ENCODE results near the gene TAGLN. TPM values are rescaled to one million over a fixed set of nuclear protein-coding genes. Genes with fewer than 3 reads are reported as not detected.

Gene TAGLN
- total and polyA plus RNA-seq, 9 of the 15 experiments (the other 6 are each of a cell fraction or from before 2014, with no cell fraction given) = 0.21 to 4.9 (median 1.1) TPM

- TF ChIP-seq, protein P1, sequence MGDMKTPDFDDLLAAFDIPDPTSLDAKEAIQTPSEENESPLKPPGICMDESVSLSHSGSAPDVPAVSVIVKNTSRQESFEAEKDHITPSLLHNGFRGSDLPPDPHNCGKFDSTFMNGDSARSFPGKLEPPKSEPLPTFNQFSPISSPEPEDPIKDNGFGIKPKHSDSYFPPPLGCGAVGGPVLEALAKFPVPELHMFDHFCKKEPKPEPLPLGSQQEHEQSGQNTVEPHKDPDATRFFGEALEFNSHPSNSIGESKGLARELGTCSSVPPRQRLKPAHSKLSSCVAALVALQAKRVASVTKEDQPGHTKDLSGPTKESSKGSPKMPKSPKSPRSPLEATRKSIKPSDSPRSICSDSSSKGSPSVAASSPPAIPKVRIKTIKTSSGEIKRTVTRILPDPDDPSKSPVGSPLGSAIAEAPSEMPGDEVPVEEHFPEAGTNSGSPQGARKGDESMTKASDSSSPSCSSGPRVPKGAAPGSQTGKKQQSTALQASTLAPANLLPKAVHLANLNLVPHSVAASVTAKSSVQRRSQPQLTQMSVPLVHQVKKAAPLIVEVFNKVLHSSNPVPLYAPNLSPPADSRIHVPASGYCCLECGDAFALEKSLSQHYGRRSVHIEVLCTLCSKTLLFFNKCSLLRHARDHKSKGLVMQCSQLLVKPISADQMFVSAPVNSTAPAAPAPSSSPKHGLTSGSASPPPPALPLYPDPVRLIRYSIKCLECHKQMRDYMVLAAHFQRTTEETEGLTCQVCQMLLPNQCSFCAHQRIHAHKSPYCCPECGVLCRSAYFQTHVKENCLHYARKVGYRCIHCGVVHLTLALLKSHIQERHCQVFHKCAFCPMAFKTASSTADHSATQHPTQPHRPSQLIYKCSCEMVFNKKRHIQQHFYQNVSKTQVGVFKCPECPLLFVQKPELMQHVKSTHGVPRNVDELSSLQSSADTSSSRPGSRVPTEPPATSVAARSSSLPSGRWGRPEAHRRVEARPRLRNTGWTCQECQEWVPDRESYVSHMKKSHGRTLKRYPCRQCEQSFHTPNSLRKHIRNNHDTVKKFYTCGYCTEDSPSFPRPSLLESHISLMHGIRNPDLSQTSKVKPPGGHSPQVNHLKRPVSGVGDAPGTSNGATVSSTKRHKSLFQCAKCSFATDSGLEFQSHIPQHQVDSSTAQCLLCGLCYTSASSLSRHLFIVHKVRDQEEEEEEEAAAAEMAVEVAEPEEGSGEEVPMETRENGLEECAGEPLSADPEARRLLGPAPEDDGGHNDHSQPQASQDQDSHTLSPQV (IDR thresholded peaks at IDR 0.05) = 0 out of 2 replicates have a peak, but pooled peaks have one; percentile 55
- no peak for TF ChIP-seq ATF4 (CRISPR knock-in tag; IDR thresholded peaks at IDR 0.05)
- peak; percentile 76; the same call in 1 of the 2 replicates for TF ChIP-seq EP300 (IDR thresholded peaks at IDR 0.05; ENCODE audit: low read length)
- no peak for TF ChIP-seq HEY1 (CRISPR knock-in tag; IDR thresholded peaks at IDR 0.05; ENCODE audit: borderline replicate concordance)
- 0 out of 4 replicates have a peak, but pooled peaks of 1 of the 2 experiments have one; percentile 30 for TF ChIP-seq MNT (conservative IDR thresholded peaks at IDR 0.05)
- no peak for TF ChIP-seq ARID2 (IDR thresholded peaks at IDR 0.05)
- no peak for TF ChIP-seq CREB5 (CRISPR knock-in tag; IDR thresholded peaks at IDR 0.05)
- no peak for TF ChIP-seq SRSF7 (optimal IDR thresholded peaks at IDR 0.05; ENCODE audit: low read depth, low read length)
These were observed 20.8 kb downstream of the TAGLN start (continued) for GRCh38 chr11:117219995-117220394.

All from K562 (cell line).